A673 (cell line): Measurements from ENCODE around the gene OSBPL1A. TPM values are rescaled to one million over a fixed set of nuclear protein-coding genes. Genes with fewer than 3 reads are reported as not detected.
A peak's percentile ranks its signal among the peaks of the same experiment; 100 is the strongest.

ENCODE experiments used
- BruUV-seq: library from RNA; stranded (reverse); fragments of 400-500 nt; replicated peaks from 2 replicates; lab custom pipeline; 2021; lab: Mats Ljungman, UMichigan
- CTCF ChIA-PET: fragments of 300-600 bp; sonication (Branson Sonifier 250); formaldehyde crosslinking; loops from one replicate; lab custom pipeline; 2022; ENCODE audit warnings: antibody characterized with exemption; lab: Charles Lee
- POLR2A ChIA-PET: fragments of 300-600 bp; sonication (Branson Sonifier 250); formaldehyde crosslinking; loops from one replicate; lab custom pipeline; 2022; ENCODE audit warnings: antibody characterized with exemption; ENCODE audit not compliant: low non-redundant PET; lab: Charles Lee
- DNase-seq: peaks from one replicate; pipeline ENCODE4 v3.0.0-alpha.2; 2015; ENCODE audit warnings: low spot score
- H3K27ac ChIP-seq: fragments of 200-600 bp; sonication (generic); 2 replicates; pipeline ENCODE4 v1.5.1; 2016; ENCODE audit warnings: mixed run types, low read depth, mild to moderate bottlenecking, mixed read lengths, antibody characterized with exemption, low read length; ENCODE audit not compliant: poor library complexity, severe bottlenecking
- H3K27me3 ChIP-seq: fragments of 200-600 bp; sonication (generic); replicated peaks from 2 replicates; pipeline ENCODE4 v1.6.1; 2017; ENCODE audit warnings: mixed run types, low read depth, mild to moderate bottlenecking, mixed read lengths, antibody characterized with exemption, low read length; ENCODE audit not compliant: insufficient read depth, poor library complexity
- H3K36me3 ChIP-seq: fragments of 200-600 bp; sonication (generic); 2 replicates; pipeline ENCODE4 v1.6.1; 2016; ENCODE audit warnings: mixed run types, mild to moderate bottlenecking, mixed read lengths, antibody characterized with exemption, low read length; ENCODE audit not compliant: insufficient read depth, poor library complexity, severe bottlenecking
- H3K4me1 ChIP-seq: fragments of 200-600 bp; sonication (generic); 2 replicates; pipeline ENCODE4 v1.6.1; 2017; ENCODE audit warnings: mixed run types, mild to moderate bottlenecking, mixed read lengths, antibody characterized with exemption, low read length; ENCODE audit not compliant: insufficient read depth, poor library complexity, severe bottlenecking
- H3K4me3 ChIP-seq: fragments of 200-600 bp; sonication (generic); 2 replicates; pipeline ENCODE4 v1.5.1; 2016; ENCODE audit warnings: low read depth, mixed run types, mild to moderate bottlenecking, mixed read lengths, low read length; ENCODE audit not compliant: poor library complexity, severe bottlenecking
- H3K9me3 ChIP-seq: fragments of 200-600 bp; sonication (generic); 2 replicates; pipeline ENCODE4 v1.6.1; 2016; ENCODE audit warnings: mixed run types, low read depth, mild to moderate bottlenecking, mixed read lengths, antibody characterized with exemption, low read length; ENCODE audit not compliant: poor library complexity, severe bottlenecking
- CTCF ChIP-seq: fragments of 300-800, 200-600 bp; sonication (generic); conservative IDR thresholded peaks from 2 replicates; pipeline ENCODE4 v1.5.1; 2017; ENCODE audit warnings: low read depth, mild to moderate bottlenecking, antibody characterized with exemption, low read length, moderate library complexity, mixed read lengths
- EZH2 ChIP-seq: fragments of 200-600 bp; sonication (generic); IDR thresholded peaks from 2 replicates; pipeline ENCODE4 v1.6.1; 2017; ENCODE audit warnings: borderline replicate concordance, low read depth, mild to moderate bottlenecking, mixed read lengths, antibody characterized with exemption, low read length; ENCODE audit not compliant: poor library complexity, severe bottlenecking
- intact Hi-C: fragments of 100-400 bp; cut with micrococcal nuclease; formaldehyde crosslinking; loops from one replicate; pipeline ENCODE4 v1.10.0; 2022; ENCODE audit not compliant: unreplicated experiment
- total RNA-seq: library from RNA; stranded (reverse); gene quantifications from 2 replicates; pipeline ENCODE4 v1.2.3, GENCODE V29; 2021

Gene OSBPL1A
- total RNA-seq, 1 experiment from 2014 or later = 26.1 TPM

- no peaks in the 10 kb centered on the region for H3K9me3 ChIP-seq
- ChIA-PET POLR2A (no interaction called here), CTCF (no interaction called here)
- no peaks in the 10 kb centered on the region for H3K36me3 ChIP-seq
- TF ChIP-seq EZH2 (no peak), CTCF (no peak)
- intact Hi-C loops = no loop called here
- H3K4me3 ChIP-seq = no peak overlapping the region
- H3K27ac ChIP-seq = no peak overlapping the region
- no TSS peak for BruUV-seq
- H3K27me3 ChIP-seq = no peaks in the 10 kb centered on the region
- peaks cover 2% of the 10 kb centered on the region for H3K4me1 ChIP-seq
- no peak for DNase-seq
Measured at GRCh38 chr18:24120676-24121075, 276.9 kb downstream of the OSBPL1A start.

GRCh38 chr18:24118750-24119577 lies 278.7 kb downstream of the OSBPL1A start:
- ChIA-PET POLR2A (no interaction called here), CTCF (interaction anchor here (0.6 kb wide), 2 partner anchors 156 to 566 kb away, joined by 3 to 4 read pairs; no protein-coding TSS in a partner anchor)
- no peaks in the 10 kb centered on the region for H3K9me3 ChIP-seq
- no peaks in the 10 kb centered on the region for H3K36me3 ChIP-seq
- no TSS peak for BruUV-seq
- peak; percentile 73 for DNase-seq
- H3K4me3 ChIP-seq = no peak overlapping the region
- peaks cover 3% of the 10 kb centered on the region for H3K4me1 ChIP-seq
- H3K27me3 ChIP-seq = no peaks in the 10 kb centered on the region
- peak; percentile 87 for TF ChIP-seq CTCF
- no peak for TF ChIP-seq EZH2
- H3K27ac ChIP-seq = no peak overlapping the region
- intact Hi-C loops = loop anchor here (2.0 to 10.0 kb wide), 6 partner anchors 54 to 497 kb away; no protein-coding TSS in a partner anchor

- no TSS peak for BruUV-seq
- intact Hi-C loops = loop anchor here (5.0 to 10.0 kb wide), 4 partner anchors 51 to 493 kb away; no protein-coding TSS in a partner anchor
- Histone ChIP-seq H3K4me1 (peaks cover 3% of the 10 kb centered on the region), H3K27me3 (no peaks in the 10 kb centered on the region), H3K27ac (no peak overlapping the region), H3K9me3 (no peaks in the 10 kb centered on the region), H3K36me3 (no peaks in the 10 kb centered on the region), H3K4me3 (no peak overlapping the region)
- TF ChIP-seq EZH2 (no peak), CTCF (no peak)
- no peak for DNase-seq
- ChIA-PET CTCF (no interaction called here), POLR2A (no interaction called here)
Measured at GRCh38 chr18:24115628-24116027, 282.0 kb downstream of the OSBPL1A start.
